Measurements from ENCODE around the gene CCDC63. TPM values are rescaled to one million over a fixed set of nuclear protein-coding genes. Genes with fewer than 3 reads are reported as not detected.

CCDC63 gene
- total RNA-seq, 1 experiment from 2014 or later: not detected

DNA sequence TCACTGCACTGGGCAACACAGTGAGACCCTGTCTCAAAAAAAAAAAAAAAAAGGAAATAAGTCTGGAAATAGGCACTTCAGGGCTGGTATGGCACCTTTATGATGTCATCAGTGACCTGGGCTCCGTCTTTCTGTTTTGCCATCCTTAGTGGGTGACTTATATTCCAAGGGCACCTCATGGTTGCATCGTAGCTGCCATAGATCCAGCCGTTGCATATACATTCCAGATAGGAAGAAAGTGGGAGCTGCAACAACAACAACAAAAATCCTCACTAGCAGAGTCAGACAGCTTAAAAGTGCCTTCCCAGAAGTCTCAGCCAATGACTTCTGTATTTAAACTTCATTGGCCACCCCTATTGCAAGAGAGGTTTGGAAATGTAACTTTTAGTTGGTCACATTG is 47.2 kb downstream of the CCDC63 start:
- intact Hi-C loops (cut with micrococcal nuclease; ENCODE audit: unreplicated experiment): loop anchor here (2.0 kb wide), 1 partner anchor 419 kb away; no protein-coding TSS in a partner anchor

DNA sequence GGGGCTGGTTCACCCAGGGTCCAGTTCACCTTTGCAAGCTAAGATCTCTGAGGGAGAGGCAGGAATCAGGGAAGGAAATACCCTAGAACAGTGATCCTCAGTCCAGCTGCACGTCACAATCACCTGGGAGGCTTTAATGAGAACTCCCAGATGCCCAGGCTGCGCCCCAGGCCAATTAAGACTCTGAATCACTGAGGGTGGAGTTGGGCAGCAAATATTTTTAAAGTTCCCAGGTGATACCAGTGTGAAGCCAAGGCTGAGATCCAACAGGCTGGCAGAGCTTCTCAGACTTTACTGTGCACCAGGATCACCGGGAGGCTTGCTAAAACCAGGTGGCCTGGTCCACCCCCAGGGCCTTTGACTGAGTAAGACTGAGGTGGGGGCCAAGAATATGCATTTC is 49.8 kb downstream of the CCDC63 start:
- Histone ChIP-seq H3K4me1 (ENCODE audit: control insufficient read depth, insufficient read depth, low read length) (no peaks in the 10 kb centered on the region), H3K4me3 (ENCODE audit: low read depth in 2 of 2, low read length in 2 of 2) (no peak overlapping the region), H3K27me3 (ENCODE audit: control insufficient read depth, insufficient read depth, low read length) (no peaks in the 10 kb centered on the region), H3K36me3 (ENCODE audit: control insufficient read depth, insufficient read depth, low read length) (no peaks in the 10 kb centered on the region), H3K27ac (ENCODE audit: low read length) (no peak overlapping the region), H3K9me3 (ENCODE audit: control insufficient read depth, insufficient read depth, low read depth, low read length) (no peaks in the 10 kb centered on the region)
- intact Hi-C loops (cut with micrococcal nuclease; ENCODE audit: unreplicated experiment) (no loop called here), in situ Hi-C loops (cut with HindIII; ENCODE audit: low pct_unique_long_range_greater_than_20kb, low sequenced_read_pairs) (no loop called here)
- ATAC-seq (no peak), DNase-seq (ENCODE audit: low read depth, low spot score) (no peak)
- ChIA-PET CTCF (interaction anchor here (1.0 kb wide), 1 partner anchor 36 kb away, joined by 3 read pairs; no protein-coding TSS in a partner anchor), POLR2A (no interaction called here)
- no TSS peak for BruUV-seq (replicated peaks)
- TF ChIP-seq SIN3A (IDR thresholded peaks at IDR 0.05; ENCODE audit: borderline replicate concordance, insufficient read depth, low read depth, low read length): no peak
- TF ChIP-seq, protein P1, sequence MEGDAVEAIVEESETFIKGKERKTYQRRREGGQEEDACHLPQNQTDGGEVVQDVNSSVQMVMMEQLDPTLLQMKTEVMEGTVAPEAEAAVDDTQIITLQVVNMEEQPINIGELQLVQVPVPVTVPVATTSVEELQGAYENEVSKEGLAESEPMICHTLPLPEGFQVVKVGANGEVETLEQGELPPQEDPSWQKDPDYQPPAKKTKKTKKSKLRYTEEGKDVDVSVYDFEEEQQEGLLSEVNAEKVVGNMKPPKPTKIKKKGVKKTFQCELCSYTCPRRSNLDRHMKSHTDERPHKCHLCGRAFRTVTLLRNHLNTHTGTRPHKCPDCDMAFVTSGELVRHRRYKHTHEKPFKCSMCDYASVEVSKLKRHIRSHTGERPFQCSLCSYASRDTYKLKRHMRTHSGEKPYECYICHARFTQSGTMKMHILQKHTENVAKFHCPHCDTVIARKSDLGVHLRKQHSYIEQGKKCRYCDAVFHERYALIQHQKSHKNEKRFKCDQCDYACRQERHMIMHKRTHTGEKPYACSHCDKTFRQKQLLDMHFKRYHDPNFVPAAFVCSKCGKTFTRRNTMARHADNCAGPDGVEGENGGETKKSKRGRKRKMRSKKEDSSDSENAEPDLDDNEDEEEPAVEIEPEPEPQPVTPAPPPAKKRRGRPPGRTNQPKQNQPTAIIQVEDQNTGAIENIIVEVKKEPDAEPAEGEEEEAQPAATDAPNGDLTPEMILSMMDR (IDR thresholded peaks at IDR 0.05): no peak
- no peak for TF ChIP-seq POLR2AphosphoS5 (IDR thresholded peaks at IDR 0.05; ENCODE audit: low read depth, low read length)
- no peak for TF ChIP-seq TCF7L2 (IDR thresholded peaks at IDR 0.05; ENCODE audit: low read depth, low read length)
- TF ChIP-seq, protein P2, sequence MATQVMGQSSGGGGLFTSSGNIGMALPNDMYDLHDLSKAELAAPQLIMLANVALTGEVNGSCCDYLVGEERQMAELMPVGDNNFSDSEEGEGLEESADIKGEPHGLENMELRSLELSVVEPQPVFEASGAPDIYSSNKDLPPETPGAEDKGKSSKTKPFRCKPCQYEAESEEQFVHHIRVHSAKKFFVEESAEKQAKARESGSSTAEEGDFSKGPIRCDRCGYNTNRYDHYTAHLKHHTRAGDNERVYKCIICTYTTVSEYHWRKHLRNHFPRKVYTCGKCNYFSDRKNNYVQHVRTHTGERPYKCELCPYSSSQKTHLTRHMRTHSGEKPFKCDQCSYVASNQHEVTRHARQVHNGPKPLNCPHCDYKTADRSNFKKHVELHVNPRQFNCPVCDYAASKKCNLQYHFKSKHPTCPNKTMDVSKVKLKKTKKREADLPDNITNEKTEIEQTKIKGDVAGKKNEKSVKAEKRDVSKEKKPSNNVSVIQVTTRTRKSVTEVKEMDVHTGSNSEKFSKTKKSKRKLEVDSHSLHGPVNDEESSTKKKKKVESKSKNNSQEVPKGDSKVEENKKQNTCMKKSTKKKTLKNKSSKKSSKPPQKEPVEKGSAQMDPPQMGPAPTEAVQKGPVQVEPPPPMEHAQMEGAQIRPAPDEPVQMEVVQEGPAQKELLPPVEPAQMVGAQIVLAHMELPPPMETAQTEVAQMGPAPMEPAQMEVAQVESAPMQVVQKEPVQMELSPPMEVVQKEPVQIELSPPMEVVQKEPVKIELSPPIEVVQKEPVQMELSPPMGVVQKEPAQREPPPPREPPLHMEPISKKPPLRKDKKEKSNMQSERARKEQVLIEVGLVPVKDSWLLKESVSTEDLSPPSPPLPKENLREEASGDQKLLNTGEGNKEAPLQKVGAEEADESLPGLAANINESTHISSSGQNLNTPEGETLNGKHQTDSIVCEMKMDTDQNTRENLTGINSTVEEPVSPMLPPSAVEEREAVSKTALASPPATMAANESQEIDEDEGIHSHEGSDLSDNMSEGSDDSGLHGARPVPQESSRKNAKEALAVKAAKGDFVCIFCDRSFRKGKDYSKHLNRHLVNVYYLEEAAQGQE (IDR thresholded peaks at IDR 0.05; ENCODE audit: insufficient read depth in 1 of 2, low read depth in 2 of 2, low read length in 1 of 2): no peak

More for the DNA sequence above, 47.2 kb downstream of the CCDC63 start:
- TF ChIP-seq SIN3A (IDR thresholded peaks at IDR 0.05; ENCODE audit: borderline replicate concordance, insufficient read depth, low read depth, low read length): no peak
- TF ChIP-seq, protein P1 (IDR thresholded peaks at IDR 0.05): no peak
- TF ChIP-seq, protein P2 (IDR thresholded peaks at IDR 0.05; ENCODE audit: insufficient read depth in 1 of 2, low read depth in 2 of 2, low read length in 1 of 2): no peak
- H3K27me3 ChIP-seq (ENCODE audit: control insufficient read depth, insufficient read depth, low read length): no peaks in the 10 kb centered on the region
- no peaks in the 10 kb centered on the region for H3K9me3 ChIP-seq (ENCODE audit: control insufficient read depth, insufficient read depth, low read depth, low read length)
- no peak overlapping the region for H3K27ac ChIP-seq (ENCODE audit: low read length)
- ChIA-PET POLR2A (no interaction called here), CTCF (interaction anchor here (0.7 kb wide), 1 partner anchor 23 kb away, joined by 7 read pairs; no protein-coding TSS in a partner anchor)
- BruUV-seq (replicated peaks): no TSS peak
- ATAC-seq (no peak), DNase-seq (ENCODE audit: low read depth, low spot score) (no peak)
- H3K4me1 ChIP-seq (ENCODE audit: control insufficient read depth, insufficient read depth, low read length): no peaks in the 10 kb centered on the region
- no peak overlapping the region for H3K4me3 ChIP-seq (ENCODE audit: low read depth in 2 of 2, low read length in 2 of 2)
- in situ Hi-C loops (cut with HindIII; ENCODE audit: low pct_unique_long_range_greater_than_20kb, low sequenced_read_pairs): no loop called here
- no peaks in the 10 kb centered on the region for H3K36me3 ChIP-seq (ENCODE audit: control insufficient read depth, insufficient read depth, low read length)

Data from Panc1 (cell line).